ENCODE results near the gene RARS2.

Gene RARS2

GRCh38 chr6:87465051-87465450 is 124.7 kb downstream of the RARS2 start (continued):
- TF ChIP-seq, protein P1, sequence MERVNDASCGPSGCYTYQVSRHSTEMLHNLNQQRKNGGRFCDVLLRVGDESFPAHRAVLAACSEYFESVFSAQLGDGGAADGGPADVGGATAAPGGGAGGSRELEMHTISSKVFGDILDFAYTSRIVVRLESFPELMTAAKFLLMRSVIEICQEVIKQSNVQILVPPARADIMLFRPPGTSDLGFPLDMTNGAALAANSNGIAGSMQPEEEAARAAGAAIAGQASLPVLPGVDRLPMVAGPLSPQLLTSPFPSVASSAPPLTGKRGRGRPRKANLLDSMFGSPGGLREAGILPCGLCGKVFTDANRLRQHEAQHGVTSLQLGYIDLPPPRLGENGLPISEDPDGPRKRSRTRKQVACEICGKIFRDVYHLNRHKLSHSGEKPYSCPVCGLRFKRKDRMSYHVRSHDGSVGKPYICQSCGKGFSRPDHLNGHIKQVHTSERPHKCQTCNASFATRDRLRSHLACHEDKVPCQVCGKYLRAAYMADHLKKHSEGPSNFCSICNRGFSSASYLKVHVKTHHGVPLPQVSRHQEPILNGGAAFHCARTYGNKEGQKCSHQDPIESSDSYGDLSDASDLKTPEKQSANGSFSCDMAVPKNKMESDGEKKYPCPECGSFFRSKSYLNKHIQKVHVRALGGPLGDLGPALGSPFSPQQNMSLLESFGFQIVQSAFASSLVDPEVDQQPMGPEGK (tag by site-specific recombination; IDR thresholded peaks at IDR 0.05): no peak
